HL-60 (cell line): Measurements from ENCODE around the gene ATIC.

Source experiments
- GABPA ChIP-seq: IDR thresholded peaks from 2 replicates; pipeline ENCODE4 v1.6.1; 2012; ENCODE audit warnings: low read depth
- POLR2AphosphoS5 ChIP-seq: IDR thresholded peaks from 2 replicates; pipeline ENCODE4 v1.6.1; 2012; ENCODE audit warnings: low read depth
- SPI1 ChIP-seq: IDR thresholded peaks from 2 replicates; pipeline ENCODE4 v1.6.1; 2012; ENCODE audit warnings: low read depth, mild to moderate bottlenecking, borderline replicate concordance
- TF ChIP-seq, protein P1 (sequence below): IDR thresholded peaks from one replicate; pipeline ENCODE4 v1.5.1; 2011; ENCODE audit warnings: low read length, control low read depth, inconsistent platforms; ENCODE audit not compliant: insufficient read depth
- TF ChIP-seq, protein P2 (sequence below): IDR thresholded peaks from 2 replicates; pipeline ENCODE4 v1.6.1; 2012; ENCODE audit warnings: low read depth; ENCODE audit not compliant: insufficient replicate concordance

DNA sequence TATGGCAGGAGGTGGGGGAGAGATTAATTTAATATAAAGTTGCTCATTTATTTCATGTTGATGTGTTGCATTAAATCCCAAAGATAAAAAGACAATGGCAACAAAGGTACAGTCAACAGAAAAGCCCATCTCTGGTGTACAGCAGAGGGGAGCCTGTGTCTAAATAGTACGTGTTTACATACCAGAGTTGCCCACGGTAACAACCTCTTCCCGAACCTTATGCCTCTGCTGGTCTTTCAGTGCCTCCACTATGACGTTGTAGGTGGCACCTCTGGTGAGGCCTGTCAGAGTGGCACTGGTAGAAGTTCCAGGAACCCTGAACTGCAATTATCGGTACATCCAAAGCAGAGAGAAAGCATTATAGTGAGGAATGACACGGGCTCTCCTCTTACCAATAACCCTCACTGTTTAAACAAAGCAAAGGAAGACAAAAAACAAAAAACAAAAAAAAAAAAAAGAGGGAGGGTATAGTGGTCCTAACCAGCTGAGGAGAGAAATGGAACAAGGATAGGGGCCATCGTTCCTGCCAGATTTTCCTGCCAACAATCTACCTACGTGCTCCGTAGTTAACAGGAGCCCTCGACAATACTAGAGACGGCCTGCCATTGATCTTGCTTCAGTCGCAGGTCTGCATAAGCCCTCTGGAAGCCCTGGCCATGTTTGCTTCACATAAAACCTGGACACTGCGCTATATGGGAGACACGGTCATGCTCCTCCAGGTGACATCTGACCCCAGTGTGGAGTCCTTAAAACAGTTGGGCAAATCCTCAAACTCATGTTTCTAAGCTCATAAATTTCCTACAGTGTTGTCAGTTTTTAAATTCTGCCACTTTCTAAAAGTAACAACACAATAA is 58.5 kb downstream of the ATIC start:
- TF ChIP-seq, protein P1, sequence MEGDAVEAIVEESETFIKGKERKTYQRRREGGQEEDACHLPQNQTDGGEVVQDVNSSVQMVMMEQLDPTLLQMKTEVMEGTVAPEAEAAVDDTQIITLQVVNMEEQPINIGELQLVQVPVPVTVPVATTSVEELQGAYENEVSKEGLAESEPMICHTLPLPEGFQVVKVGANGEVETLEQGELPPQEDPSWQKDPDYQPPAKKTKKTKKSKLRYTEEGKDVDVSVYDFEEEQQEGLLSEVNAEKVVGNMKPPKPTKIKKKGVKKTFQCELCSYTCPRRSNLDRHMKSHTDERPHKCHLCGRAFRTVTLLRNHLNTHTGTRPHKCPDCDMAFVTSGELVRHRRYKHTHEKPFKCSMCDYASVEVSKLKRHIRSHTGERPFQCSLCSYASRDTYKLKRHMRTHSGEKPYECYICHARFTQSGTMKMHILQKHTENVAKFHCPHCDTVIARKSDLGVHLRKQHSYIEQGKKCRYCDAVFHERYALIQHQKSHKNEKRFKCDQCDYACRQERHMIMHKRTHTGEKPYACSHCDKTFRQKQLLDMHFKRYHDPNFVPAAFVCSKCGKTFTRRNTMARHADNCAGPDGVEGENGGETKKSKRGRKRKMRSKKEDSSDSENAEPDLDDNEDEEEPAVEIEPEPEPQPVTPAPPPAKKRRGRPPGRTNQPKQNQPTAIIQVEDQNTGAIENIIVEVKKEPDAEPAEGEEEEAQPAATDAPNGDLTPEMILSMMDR = no peak
- TF ChIP-seq POLR2AphosphoS5 (no peak), GABPA (no peak), SPI1 (no peak)
- TF ChIP-seq, protein P2, sequence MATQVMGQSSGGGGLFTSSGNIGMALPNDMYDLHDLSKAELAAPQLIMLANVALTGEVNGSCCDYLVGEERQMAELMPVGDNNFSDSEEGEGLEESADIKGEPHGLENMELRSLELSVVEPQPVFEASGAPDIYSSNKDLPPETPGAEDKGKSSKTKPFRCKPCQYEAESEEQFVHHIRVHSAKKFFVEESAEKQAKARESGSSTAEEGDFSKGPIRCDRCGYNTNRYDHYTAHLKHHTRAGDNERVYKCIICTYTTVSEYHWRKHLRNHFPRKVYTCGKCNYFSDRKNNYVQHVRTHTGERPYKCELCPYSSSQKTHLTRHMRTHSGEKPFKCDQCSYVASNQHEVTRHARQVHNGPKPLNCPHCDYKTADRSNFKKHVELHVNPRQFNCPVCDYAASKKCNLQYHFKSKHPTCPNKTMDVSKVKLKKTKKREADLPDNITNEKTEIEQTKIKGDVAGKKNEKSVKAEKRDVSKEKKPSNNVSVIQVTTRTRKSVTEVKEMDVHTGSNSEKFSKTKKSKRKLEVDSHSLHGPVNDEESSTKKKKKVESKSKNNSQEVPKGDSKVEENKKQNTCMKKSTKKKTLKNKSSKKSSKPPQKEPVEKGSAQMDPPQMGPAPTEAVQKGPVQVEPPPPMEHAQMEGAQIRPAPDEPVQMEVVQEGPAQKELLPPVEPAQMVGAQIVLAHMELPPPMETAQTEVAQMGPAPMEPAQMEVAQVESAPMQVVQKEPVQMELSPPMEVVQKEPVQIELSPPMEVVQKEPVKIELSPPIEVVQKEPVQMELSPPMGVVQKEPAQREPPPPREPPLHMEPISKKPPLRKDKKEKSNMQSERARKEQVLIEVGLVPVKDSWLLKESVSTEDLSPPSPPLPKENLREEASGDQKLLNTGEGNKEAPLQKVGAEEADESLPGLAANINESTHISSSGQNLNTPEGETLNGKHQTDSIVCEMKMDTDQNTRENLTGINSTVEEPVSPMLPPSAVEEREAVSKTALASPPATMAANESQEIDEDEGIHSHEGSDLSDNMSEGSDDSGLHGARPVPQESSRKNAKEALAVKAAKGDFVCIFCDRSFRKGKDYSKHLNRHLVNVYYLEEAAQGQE = no peak
